Lower leg skin (tissue), 4 donors: Measurements from ENCODE around the gene NAMPT. TPM values are rescaled to one million over a fixed set of nuclear protein-coding genes. Genes with fewer than 3 reads are reported as not detected.

Experiments
- DNase-seq, 2 donors: peaks; one replicate each; pipeline ENCODE4 v3.0.0-alpha.2; 2019; ENCODE audit warnings: low spot score in 2 of 2
- H3K4me3 ChIP-seq: fragments of 200-600 bp; sonication (generic); 2 replicates; pipeline ENCODE4 v1.5.1; 2017; ENCODE audit warnings: mild to moderate bottlenecking, low read depth; ENCODE audit not compliant: poor library complexity, severe bottlenecking
- POLR2A ChIP-seq, 2 donors: fragments of 450-650 bp; IDR thresholded peaks; one replicate each; pipeline ENCODE4 v1.6.1; 2016 to 2017; ENCODE audit warnings: antibody characterized with exemption in 2 of 2, mild to moderate bottlenecking in 1 of 2, moderate library complexity in 1 of 2
- WGBS, 2 donors: methylation state at CpG; one replicate each; pipeline ENCODE4 v1.1.5; 2018; 5-methylcytosine and 5-hydroxymethylcytosine counted together
- intact Hi-C: fragments of 100-400 bp; cut with DNase I; formaldehyde crosslinking; loops from one replicate; pipeline ENCODE4 v1.15.0; 2023; ENCODE audit warnings: low total_unique reads
- total RNA-seq, 4 donors: library from RNA; depleted of rRNA; stranded (reverse); fragments of >200 nt; gene quantifications; one replicate each; pipeline ENCODE4 v1.1.0, GENCODE V29; 2016
- TF ChIP-seq, protein P1 (sequence below), 3 donors: fragments of 450-650 bp; IDR thresholded peaks; one replicate each; pipeline ENCODE4 v1.5.1; 2016; ENCODE audit warnings: antibody characterized with exemption in 3 of 3, mild to moderate bottlenecking in 3 of 3, moderate library complexity in 2 of 3

The NAMPT gene
- total RNA-seq, 4 donors from 2014 or later = 94.9 to 170 (median 114) TPM

DNA sequence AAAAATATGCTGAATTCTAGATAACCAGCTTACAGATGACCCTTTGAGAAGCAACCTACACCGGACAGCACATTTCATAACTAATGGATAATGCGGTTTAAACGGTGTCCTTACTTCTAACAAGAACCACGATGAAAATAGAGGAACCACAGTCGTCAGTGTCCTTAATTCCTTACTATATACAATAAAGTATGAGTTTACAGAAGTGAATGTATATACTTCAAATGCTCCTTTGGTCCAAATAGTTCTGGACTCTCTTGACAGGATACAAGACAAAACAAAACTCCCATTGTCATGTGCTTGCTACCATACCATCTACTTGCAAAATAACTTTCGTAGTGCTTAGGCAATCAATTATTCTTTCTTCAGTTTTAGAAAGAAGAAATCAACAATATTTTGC lies 2.4 kb downstream of the NAMPT start:
- no peak for DNase-seq
- intact Hi-C loops = loop anchor here (10.0 kb wide), 1 partner anchor 182 kb away; no protein-coding TSS in a partner anchor
- TF ChIP-seq, protein P1, sequence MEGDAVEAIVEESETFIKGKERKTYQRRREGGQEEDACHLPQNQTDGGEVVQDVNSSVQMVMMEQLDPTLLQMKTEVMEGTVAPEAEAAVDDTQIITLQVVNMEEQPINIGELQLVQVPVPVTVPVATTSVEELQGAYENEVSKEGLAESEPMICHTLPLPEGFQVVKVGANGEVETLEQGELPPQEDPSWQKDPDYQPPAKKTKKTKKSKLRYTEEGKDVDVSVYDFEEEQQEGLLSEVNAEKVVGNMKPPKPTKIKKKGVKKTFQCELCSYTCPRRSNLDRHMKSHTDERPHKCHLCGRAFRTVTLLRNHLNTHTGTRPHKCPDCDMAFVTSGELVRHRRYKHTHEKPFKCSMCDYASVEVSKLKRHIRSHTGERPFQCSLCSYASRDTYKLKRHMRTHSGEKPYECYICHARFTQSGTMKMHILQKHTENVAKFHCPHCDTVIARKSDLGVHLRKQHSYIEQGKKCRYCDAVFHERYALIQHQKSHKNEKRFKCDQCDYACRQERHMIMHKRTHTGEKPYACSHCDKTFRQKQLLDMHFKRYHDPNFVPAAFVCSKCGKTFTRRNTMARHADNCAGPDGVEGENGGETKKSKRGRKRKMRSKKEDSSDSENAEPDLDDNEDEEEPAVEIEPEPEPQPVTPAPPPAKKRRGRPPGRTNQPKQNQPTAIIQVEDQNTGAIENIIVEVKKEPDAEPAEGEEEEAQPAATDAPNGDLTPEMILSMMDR (IDR thresholded peaks at IDR 0.05) = no peak
- no peak for TF ChIP-seq POLR2A (IDR thresholded peaks at IDR 0.05)
- 78 to 80% methylated on average over 6 of the region's 6 CpGs for WGBS, 2 donors
- no peak overlapping the region for H3K4me3 ChIP-seq

DNA sequence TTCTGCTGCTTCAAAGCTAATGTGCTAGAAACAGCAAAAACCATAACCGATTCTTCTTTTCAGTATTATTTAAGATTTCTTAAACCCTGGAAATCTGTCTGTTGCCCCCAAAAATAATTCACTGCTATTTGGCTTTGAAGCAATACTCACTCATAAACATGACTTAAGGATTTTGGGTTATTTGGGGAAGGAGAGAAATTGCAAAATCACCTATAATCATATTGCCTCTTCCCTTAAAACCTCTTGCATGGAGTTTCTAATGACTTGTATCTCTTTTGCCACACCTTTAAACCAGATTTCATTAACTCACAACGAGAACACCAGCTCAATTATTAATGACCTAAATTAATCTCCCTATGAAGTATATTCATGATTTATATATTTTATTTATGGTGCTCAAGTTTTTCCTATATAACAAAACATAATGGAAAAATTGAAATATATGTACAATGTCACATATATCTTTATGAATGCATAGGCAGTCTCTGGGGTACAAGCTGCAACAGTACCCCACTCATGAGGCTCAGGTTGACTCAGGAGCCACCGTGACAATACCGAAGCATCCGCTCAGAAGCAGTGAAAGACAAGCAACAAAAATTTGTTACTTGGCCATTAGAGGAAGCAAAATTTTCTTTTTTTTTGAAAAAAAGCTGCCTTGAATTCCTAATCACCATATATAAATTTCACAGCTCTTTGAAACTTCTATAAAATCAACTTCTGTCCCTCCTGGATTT lies 3.0 kb downstream of the NAMPT start:
- TF ChIP-seq POLR2A (IDR thresholded peaks at IDR 0.05) = no peak
- TF ChIP-seq, protein P1 (IDR thresholded peaks at IDR 0.05) = no peak
- 86 to 87% methylated on average over 5 of the region's 5 CpGs for WGBS, 2 donors
- no peak for DNase-seq
- H3K4me3 ChIP-seq = no peak overlapping the region
- intact Hi-C loops = loop anchor here (10.0 kb wide), 1 partner anchor 183 kb away; no protein-coding TSS in a partner anchor

DNA sequence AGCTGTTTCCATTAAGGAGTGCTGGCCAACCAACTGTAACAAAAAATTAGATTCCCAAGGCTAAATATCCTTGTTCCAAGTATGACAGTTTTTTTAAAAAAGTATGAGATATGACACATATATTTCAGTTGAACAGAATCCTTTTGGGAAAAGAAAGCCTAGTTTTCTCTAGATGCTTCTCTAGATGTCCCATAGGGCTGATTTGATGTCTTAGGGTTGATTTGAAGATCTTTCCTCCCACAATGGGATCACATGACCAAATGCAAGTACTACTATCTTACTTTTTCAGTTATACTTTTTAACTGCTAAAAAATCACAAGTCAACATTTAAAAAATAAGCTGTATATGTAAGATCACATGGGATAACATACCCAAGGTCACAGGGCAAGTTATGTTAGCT lies 3.7 kb downstream of the NAMPT start:
- TF ChIP-seq, protein P1 (IDR thresholded peaks at IDR 0.05) = no peak
- TF ChIP-seq POLR2A (IDR thresholded peaks at IDR 0.05) = no peak
- intact Hi-C loops = loop anchor here (10.0 kb wide), 1 partner anchor 184 kb away; no protein-coding TSS in a partner anchor
- DNase-seq = no peak
- H3K4me3 ChIP-seq = no peak overlapping the region

DNA sequence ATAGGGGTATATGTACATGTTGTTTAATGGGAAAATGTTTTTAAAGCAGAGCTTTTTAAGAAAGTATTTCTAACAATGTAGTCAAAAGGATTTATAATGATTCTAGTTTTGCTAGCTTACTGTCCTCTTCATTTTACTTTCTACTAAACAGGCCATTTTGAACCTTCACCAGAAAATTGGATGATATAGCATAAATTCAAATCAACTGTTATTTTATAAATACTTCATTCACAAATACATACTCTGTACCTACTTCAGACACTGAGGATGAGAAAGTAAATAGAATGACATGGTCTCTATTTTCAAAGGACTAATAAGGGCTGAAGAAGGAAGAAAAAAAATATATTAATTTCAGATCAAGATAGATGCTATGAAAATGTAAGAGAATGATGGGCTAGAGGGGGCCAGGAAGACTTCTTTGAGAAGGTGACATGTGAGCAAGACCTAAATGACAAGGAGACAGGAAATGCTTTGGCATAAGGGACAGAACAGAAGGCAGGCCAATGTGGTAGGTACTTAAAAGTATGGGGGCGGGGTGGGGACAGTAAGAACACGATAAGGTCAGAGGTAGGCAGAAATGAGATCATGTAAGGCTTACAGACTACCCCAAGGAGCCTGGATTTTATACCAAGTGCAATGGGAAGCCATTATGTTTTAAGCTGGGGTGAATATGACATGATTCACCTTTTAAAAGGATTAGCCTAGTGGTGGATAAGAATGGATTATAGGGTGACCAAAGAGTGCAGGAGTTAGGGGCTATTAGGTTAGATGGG lies 5.2 kb downstream of the NAMPT start:
- 82 to 90% methylated on average over 2 of the region's 2 CpGs for WGBS, 2 donors
- DNase-seq = no peak
- intact Hi-C loops = loop anchor here (10.0 kb wide), 1 partner anchor 185 kb away; no protein-coding TSS in a partner anchor
- H3K4me3 ChIP-seq = no peak overlapping the region
- TF ChIP-seq, protein P1 (IDR thresholded peaks at IDR 0.05) = no peak
- TF ChIP-seq POLR2A (IDR thresholded peaks at IDR 0.05) = no peak

DNA sequence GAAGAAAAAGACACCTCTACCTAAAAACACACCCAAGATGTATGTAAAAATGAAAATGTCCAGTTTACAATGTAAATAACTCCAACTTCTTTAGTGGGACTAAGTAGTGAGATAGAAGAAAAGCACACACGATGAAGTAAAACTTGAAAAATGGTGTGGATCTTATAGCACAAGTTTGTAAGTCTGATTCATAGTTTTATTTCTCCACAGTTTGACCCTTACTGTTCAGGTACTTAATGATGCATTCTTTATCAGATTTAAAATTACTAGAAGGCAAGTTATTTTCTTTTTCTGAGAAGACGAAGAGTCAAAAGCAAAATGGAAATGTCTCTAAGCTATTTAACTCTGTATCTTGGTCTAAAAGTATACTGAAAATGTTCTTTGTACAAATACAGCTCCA lies 6.1 kb downstream of the NAMPT start:
- no peak for TF ChIP-seq POLR2A (IDR thresholded peaks at IDR 0.05)
- TF ChIP-seq, protein P1 (IDR thresholded peaks at IDR 0.05) = no peak
- 85 to 87% methylated on average over 2 of the region's 2 CpGs for WGBS, 2 donors
- DNase-seq = no peak
- intact Hi-C loops = no loop called here
- H3K4me3 ChIP-seq = no peak overlapping the region
